ENCODE data around the gene PREX1. TPM values are rescaled to one million over a fixed set of nuclear protein-coding genes. Genes with fewer than 3 reads are reported as not detected.

The PREX1 gene
- total RNA-seq, 1 donor from 2014 or later, result 11.2 TPM

GRCh38 chr20:48732081-48732829, 95.5 kb downstream of the PREX1 start:
- DNase-seq, result no peak
- no peak overlapping the region for H3K4me3 ChIP-seq
- intact Hi-C loops (cut with micrococcal nuclease), result no loop called here
- H3K27ac ChIP-seq (replicated peaks), result no peak overlapping the region
- peaks cover 7% of the 10 kb centered on the region for H3K36me3 ChIP-seq
- no peak for TF ChIP-seq CTCF (IDR thresholded peaks at IDR 0.05; ENCODE audit: borderline replicate concordance)
- no peaks in the 10 kb centered on the region for H3K9me3 ChIP-seq (replicated peaks)
- H3K4me1 ChIP-seq, result peaks cover 43% of the 10 kb centered on the region
- H3K27me3 ChIP-seq (ENCODE audit: low read depth), result no peaks in the 10 kb centered on the region

GRCh38 chr20:48731536-48731935, 96.3 kb downstream of the PREX1 start:
- no peak for DNase-seq
- no peak overlapping the region for H3K4me3 ChIP-seq
- H3K36me3 ChIP-seq, result peaks cover 7% of the 10 kb centered on the region
- intact Hi-C loops (cut with micrococcal nuclease), result no loop called here
- no peak for TF ChIP-seq CTCF (IDR thresholded peaks at IDR 0.05; ENCODE audit: borderline replicate concordance)
- H3K27me3 ChIP-seq (ENCODE audit: low read depth), result no peaks in the 10 kb centered on the region
- peaks cover 43% of the 10 kb centered on the region for H3K4me1 ChIP-seq
- no peaks in the 10 kb centered on the region for H3K9me3 ChIP-seq (replicated peaks)
- H3K27ac ChIP-seq (replicated peaks), result no peak overlapping the region

- Histone ChIP-seq H3K4me3 (no peak overlapping the region), H3K36me3 (peaks cover 7% of the 10 kb centered on the region), H3K4me1 (peaks cover 43% of the 10 kb centered on the region), H3K27ac (replicated peaks) (no peak overlapping the region), H3K9me3 (replicated peaks) (no peaks in the 10 kb centered on the region), H3K27me3 (ENCODE audit: low read depth) (no peaks in the 10 kb centered on the region)
- DNase-seq, result no peak
- TF ChIP-seq CTCF (IDR thresholded peaks at IDR 0.05; ENCODE audit: borderline replicate concordance), result no peak
- intact Hi-C loops (cut with micrococcal nuclease), result no loop called here
These were observed 96.8 kb downstream of the PREX1 start for GRCh38 chr20:48730977-48731376.

GRCh38 chr20:48729538-48729937, 98.3 kb downstream of the PREX1 start:
- H3K27ac ChIP-seq (replicated peaks), result no peak overlapping the region
- no peaks in the 10 kb centered on the region for H3K27me3 ChIP-seq (ENCODE audit: low read depth)
- H3K9me3 ChIP-seq (replicated peaks), result no peaks in the 10 kb centered on the region
- H3K4me3 ChIP-seq, result no peak overlapping the region
- intact Hi-C loops (cut with micrococcal nuclease), result no loop called here
- H3K36me3 ChIP-seq, result peaks cover 14% of the 10 kb centered on the region
- peaks cover 32% of the 10 kb centered on the region for H3K4me1 ChIP-seq
- TF ChIP-seq CTCF (IDR thresholded peaks at IDR 0.05; ENCODE audit: borderline replicate concordance), result no peak
- DNase-seq, result no peak

GRCh38 chr20:48728042-48728825, 99.6 kb downstream of the PREX1 start:
- H3K36me3 ChIP-seq, result peaks cover 7% of the 10 kb centered on the region
- intact Hi-C loops (cut with micrococcal nuclease), result no loop called here

More at GRCh38 chr20:48728042-48728825, 99.6 kb downstream of the PREX1 start:
- H3K9me3 ChIP-seq (replicated peaks), result no peaks in the 10 kb centered on the region
- peaks cover 34% of the 10 kb centered on the region for H3K4me1 ChIP-seq
- TF ChIP-seq CTCF (IDR thresholded peaks at IDR 0.05; ENCODE audit: borderline replicate concordance), result no peak
- no peak overlapping the region for H3K27ac ChIP-seq (replicated peaks)
- H3K27me3 ChIP-seq (ENCODE audit: low read depth), result no peaks in the 10 kb centered on the region
- no peak overlapping the region for H3K4me3 ChIP-seq
- no peak for DNase-seq
